AG04449 (cell line): ENCODE results near the gene PNPLA7.

Experiments
- CTCF ChIA-PET: fragments of 350-600 bp; formaldehyde crosslinking; extraction: SDS; loops from one replicate; lab custom pipeline; 2021; ENCODE audit warnings: antibody characterized with exemption; lab: Yijun Ruan, JAX
- POLR2A ChIA-PET: fragments of 400-600, 350-600 bp; formaldehyde crosslinking; extraction: SDS; loops from one replicate; lab custom pipeline; 2020; ENCODE audit warnings: antibody characterized with exemption, inconsistent platforms; lab: Yijun Ruan, JAX
- DNase-seq: peaks from one replicate; pipeline ENCODE4 v3.0.0-alpha.2; 2010; ENCODE audit warnings: low read depth, low spot score
- H3K4me3 ChIP-seq: 2 replicates; pipeline ENCODE4 v1.5.1; 2011; ENCODE audit warnings: low read depth, mild to moderate bottlenecking, control low read depth, low read length
- TF ChIP-seq, protein P1 (sequence below): IDR thresholded peaks from one replicate; pipeline ENCODE4 v1.5.1; 2011; ENCODE audit warnings: mild to moderate bottlenecking, moderate library complexity, low read length, control low read depth, inconsistent platforms; ENCODE audit not compliant: insufficient read depth; ENCODE audit errors: missing control alignments

The PNPLA7 gene

DNA sequence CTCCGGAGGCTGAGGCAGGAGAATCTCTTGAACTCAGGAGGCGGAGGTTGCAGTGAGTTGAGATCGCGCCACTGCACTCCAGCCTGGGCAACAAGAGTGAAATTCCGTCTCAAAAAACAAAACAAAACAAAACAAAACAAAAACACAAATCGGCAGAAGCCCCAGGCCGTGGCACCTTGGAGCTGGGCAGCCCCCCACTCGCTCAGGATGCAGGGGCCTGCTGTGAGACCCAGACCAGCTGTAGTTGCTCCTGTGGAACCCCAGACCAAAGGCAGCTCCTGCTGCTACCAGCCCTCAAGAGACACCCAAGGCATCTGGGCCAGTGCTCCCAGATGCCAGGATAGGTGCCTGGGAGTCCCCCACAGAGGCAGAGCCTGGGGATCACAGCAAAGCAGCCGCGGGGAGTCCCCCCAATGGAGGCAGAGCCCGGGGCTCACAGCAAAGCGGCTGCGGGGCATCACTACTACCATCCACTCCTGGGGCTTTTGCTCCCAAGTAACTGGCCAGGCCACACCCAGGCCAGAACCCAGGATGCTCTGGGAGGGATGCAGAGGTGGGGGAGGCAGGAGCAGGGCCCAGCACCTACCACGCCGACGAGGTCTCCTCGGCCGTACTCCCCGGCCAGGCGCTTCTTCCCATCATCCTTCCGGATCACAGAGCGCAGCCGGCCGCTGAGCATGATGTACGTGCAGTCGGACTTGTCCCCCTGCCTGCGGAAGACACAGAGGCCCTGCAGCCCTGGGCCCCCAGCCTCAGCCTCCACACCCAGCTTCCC lies 53.4 kb downstream of the PNPLA7 start:
- ChIA-PET POLR2A (no interaction called here), CTCF (no interaction called here)
- TF ChIP-seq, protein P1, sequence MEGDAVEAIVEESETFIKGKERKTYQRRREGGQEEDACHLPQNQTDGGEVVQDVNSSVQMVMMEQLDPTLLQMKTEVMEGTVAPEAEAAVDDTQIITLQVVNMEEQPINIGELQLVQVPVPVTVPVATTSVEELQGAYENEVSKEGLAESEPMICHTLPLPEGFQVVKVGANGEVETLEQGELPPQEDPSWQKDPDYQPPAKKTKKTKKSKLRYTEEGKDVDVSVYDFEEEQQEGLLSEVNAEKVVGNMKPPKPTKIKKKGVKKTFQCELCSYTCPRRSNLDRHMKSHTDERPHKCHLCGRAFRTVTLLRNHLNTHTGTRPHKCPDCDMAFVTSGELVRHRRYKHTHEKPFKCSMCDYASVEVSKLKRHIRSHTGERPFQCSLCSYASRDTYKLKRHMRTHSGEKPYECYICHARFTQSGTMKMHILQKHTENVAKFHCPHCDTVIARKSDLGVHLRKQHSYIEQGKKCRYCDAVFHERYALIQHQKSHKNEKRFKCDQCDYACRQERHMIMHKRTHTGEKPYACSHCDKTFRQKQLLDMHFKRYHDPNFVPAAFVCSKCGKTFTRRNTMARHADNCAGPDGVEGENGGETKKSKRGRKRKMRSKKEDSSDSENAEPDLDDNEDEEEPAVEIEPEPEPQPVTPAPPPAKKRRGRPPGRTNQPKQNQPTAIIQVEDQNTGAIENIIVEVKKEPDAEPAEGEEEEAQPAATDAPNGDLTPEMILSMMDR, result no peak
- H3K4me3 ChIP-seq, result no peak overlapping the region
- no peak for DNase-seq

DNA sequence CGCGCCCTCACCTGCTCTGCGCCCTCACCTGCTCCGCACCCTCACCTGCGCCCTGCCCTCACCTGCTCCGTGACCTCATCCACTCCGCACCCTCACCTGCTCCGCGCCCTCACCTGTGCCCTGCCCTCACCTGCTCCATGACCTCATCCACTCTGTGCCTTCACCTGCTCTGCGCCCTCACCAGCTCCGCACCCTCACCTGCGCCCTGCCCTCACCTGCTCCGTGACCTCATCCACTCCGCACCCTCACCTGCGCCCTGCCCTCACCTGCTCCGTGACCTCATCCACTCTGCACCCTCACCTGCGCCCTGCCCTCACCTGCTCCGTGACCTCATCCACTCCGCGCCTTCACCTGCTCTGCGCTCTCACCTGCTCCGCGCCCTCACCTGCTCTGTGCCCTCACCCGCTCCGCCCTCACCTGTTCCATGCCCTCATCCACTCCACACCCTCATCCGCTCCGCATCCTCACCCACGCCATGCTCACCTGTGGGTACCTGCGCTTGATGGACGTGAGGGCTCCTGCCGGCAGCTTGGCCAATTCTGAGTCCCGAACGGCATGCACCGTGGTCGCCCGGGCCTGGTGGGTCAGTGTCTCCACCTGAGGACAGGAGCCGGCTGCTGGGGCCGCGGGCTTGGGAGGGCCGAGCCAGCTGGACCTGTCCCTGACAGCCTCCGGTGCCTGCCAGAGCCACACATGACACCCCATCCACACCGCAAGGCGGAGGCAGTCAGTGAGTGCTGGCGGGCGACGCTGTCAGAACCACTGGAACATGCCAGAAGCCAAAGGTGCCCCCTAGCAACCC lies 55.5 kb downstream of the PNPLA7 start:
- ChIA-PET CTCF (no interaction called here), POLR2A (no interaction called here)
- DNase-seq, result no peak
- TF ChIP-seq, protein P1, result no peak
- no peak overlapping the region for H3K4me3 ChIP-seq

DNA sequence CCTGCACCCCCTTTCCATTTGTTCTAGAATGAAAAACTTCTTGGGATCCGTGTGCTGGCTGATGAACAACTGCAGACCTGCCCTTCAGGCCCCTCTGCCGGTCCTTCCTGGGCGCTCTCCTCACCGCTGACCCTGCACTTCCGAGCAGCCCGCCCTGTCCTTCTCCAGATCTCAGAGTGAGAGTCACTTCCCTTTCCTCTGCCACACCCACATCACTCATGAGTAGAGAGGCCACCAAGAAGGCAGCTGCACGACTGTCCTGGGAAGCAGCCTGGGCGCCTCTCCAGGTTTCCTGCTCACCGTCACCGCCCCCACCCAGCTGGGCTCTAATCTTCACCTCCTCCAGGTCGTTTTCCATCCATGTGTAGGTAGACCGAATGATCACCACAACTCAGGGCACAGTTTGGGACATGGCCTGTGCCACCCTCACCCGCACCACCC lies 56.1 kb downstream of the PNPLA7 start:
- TF ChIP-seq, protein P1, result no peak
- ChIA-PET POLR2A (no interaction called here), CTCF (no interaction called here)
- DNase-seq, result no peak
- no peak overlapping the region for H3K4me3 ChIP-seq

DNA sequence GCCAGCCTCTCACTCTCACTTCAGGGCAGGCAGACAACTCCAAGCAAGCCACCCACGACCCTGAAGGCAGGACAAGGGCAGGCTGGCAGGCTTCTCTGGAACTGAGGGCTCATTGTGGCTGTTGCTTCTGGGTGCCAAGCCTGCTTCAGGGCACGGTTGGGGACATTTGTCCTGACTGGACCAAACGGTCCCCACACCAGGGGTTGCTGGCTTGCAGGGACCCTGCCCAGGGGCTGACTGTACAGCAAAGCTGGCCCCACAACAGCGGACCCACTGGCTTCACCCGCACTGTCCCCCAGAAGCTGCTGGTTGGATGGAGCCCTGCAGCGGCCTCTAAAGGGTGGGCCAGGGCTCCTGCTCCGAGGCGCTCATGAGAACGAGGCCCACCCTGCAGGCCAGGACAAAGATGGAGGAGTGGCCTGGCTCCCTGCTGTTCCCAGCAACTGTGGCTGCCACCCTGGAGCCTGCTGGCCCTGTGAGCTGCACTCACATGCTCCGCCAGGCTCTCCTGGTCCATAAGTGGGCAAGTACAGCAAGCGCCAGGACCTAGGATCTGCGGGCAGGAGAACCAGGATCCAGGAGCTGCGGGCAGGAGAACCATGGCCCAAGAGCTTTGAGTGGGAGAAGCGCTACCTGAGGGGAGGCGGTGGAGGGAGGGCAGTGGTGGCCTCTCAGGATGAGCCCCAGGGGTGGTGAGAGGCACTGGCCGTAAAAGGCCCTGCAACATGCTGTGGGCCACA lies 56.7 kb downstream of the PNPLA7 start:
- POLR2A ChIA-PET, result no interaction called here
- CTCF ChIA-PET, result no interaction called here
- TF ChIP-seq, protein P1, result no peak
- H3K4me3 ChIP-seq, result no peak overlapping the region
- DNase-seq, result no peak

DNA sequence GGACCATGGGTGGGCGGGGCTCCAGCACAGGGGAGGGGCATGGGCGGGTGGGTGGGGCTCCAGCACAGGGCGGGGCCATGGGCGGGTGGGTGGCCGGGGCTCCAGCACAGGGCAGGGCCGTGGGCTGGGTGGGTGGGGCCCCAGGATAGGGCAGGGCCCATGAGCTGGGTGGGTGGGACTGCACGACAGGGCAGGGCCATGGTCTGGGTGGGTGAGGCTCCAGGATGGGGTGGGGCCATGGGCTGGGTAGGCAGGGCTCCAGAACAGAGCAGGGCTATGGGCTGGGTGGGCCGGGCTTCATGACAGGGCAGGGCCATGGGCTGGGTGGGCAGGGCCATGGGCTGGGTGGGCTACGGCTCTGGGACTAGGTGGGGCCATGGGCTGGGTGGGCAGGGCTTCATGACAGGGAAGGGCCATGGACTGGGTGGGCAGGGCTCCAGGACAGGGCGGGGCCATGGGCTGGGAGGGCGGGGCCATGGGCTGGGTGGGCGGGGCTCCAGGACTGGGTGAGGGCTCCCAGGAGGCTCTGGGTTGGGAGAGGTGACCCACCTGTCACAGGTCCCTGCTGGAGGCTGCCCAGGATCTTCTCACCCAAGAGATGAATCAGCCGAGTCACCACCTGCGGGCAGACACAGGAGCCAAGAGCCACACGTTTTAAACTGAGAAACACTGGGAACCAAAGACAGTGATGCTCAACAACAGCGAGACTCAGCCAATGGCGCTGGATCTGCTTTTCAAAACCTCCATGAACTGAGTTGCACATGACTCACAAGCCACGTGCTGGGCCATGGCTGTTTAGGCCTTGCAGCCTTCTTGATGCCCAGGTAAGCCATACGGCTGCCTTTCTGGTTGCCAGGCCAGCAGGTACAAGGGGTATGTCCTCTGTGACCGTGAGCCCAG lies 57.5 kb downstream of the PNPLA7 start:
- POLR2A ChIA-PET, result no interaction called here
- DNase-seq, result no peak
- CTCF ChIA-PET, result no interaction called here
- TF ChIP-seq, protein P1, result no peak
- H3K4me3 ChIP-seq, result no peak overlapping the region
